Omental fat pad (tissue), 4 donors: ENCODE measurements around the gene CHST1. TPM values are rescaled to one million over a fixed set of nuclear protein-coding genes. Genes with fewer than 3 reads are reported as not detected.

Experiments
- ATAC-seq: fragments of 150-250 bp; one replicate; pipeline ENCODE4 v1.9.1; 2016; ENCODE audit warnings: mild to moderate bottlenecking, moderate library complexity; ENCODE audit not compliant: low FRiP score
- DNase-seq: peaks from one replicate; pipeline ENCODE4 v3.0.0-alpha.2; 2019; ENCODE audit warnings: low spot score
- CTCF ChIP-seq, 3 donors: fragments of 450-650 bp; IDR thresholded peaks; one replicate each; pipeline ENCODE4 v1.5.1; 2016 to 2017; ENCODE audit warnings: antibody characterized with exemption in 3 of 3, mild to moderate bottlenecking in 3 of 3, moderate library complexity in 2 of 3
- total RNA-seq, 4 donors: library from RNA; depleted of rRNA; stranded (reverse); fragments of >200 nt; gene quantifications; one replicate each; pipeline ENCODE4 v1.1.0, GENCODE V29; 2016

The CHST1 gene
- total RNA-seq, 4 donors from 2014 or later, result 0.37 to 8.4 (median 2.7) TPM

DNA sequence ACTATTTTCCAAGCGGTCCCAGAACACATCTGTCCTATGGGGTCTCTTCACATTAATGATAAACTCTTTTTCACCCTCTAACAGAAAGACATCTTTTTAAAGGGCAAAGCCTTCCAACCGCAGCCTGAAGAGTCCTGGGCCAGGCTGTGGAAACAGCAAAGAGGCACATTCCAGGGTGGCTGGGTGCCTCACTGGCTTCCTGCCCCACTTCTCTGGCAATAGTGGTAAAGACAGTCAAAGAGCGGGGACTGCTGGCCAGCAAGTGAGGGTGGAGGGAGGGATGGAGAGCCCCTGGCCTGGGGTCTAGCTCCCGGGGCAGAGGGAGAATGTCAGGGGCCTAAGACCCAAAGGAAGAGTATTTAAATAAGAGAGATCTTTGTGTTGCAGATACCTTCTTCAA is 10.2 kb upstream of the CHST1 start:
- no peak for ATAC-seq
- DNase-seq, result no peak
- TF ChIP-seq CTCF (IDR thresholded peaks at IDR 0.05), result no peak

GRCh38 chr11:45674481-45675190 is 9.2 kb upstream of the CHST1 start:
- ATAC-seq (no peak), DNase-seq (no peak)
- no peak for TF ChIP-seq CTCF (IDR thresholded peaks at IDR 0.05)

DNA sequence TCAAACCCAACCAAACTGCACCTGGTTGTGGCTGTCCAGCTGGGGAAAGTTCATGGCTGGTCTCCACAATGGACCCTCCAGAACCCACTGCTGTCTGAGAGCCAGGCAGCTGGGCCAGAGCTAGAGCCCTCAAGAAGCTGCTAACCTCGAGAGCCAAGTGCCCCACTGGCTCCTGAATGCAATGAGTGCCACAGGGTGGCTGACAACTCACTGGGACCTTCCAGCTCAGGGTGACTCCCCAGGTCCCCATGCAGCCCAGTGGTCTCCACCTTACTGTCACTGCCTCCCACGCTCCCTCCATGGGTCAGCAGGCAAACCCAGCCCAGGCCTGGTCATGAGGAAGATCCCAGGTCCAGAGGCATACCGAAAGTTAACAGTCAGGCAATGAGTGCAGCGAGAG is 8.0 kb upstream of the CHST1 start:
- no peak for DNase-seq
- ATAC-seq, result no peak
- TF ChIP-seq CTCF (IDR thresholded peaks at IDR 0.05), result no peak

DNA sequence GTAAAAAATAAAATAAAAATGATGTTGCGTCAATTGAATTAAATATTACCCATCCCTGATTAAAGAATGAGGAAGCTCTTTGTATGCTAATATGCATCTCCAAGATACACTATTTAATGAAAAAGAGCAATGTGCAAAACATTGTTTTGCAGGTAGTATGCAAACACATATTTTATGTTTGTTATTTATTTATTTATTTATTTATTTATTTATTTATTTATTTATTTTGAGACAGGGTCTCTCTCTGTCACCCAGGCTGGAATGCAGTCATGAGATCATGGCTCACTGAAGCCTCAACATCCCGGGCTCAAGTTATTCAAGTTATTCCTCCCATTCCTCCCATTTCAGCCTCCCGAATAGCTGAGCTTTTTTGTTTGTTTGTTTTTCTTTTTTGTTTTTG is 7.2 kb upstream of the CHST1 start:
- TF ChIP-seq CTCF (IDR thresholded peaks at IDR 0.05), result no peak
- no peak for DNase-seq
- ATAC-seq, result no peak

DNA sequence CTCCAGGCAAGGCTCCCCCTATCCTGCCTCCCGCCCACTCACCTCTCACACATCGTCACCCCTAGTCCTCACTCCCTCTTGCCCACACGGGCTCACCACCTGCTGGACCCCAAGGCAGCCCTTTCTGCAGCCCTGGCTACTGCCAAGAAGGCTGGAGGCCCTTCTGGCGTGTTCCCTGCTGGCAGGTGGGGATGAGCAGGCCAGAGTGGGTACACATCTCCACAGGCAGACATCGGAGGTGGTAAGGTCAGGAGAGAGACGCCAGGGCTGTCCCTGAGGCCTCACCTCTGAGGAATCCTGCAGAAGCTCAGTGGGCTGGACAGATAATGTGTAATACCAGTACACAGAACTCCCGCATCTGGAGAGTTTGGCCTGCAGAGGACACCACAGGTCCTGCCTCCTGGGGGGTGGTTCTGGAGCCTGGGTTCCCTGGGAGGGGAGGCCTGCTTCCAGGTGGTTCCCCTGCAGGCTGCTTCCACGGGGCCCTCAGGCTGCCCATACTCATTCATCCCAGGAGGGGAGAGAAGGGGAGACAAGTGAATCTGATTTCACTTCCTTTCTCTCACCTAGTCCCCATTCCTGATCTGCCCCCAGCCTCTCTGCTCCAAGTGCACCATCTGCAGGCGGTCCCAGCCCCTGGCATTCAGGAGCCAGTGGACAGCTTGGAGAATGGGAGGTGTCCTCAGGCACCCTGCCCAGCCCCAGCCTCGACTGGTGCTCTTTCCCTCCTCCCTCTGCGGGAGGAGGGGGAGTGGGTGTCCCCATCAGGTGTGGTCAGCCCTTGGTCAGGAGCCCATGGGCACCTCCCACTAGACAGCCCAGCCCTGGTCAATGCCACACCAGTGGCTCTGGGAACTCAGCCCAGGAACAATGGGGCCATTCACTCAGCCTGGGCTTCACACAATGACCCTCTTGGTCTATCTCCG is 6.1 kb upstream of the CHST1 start:
- DNase-seq (no peak), ATAC-seq (no peak)
- no peak for TF ChIP-seq CTCF (IDR thresholded peaks at IDR 0.05)

DNA sequence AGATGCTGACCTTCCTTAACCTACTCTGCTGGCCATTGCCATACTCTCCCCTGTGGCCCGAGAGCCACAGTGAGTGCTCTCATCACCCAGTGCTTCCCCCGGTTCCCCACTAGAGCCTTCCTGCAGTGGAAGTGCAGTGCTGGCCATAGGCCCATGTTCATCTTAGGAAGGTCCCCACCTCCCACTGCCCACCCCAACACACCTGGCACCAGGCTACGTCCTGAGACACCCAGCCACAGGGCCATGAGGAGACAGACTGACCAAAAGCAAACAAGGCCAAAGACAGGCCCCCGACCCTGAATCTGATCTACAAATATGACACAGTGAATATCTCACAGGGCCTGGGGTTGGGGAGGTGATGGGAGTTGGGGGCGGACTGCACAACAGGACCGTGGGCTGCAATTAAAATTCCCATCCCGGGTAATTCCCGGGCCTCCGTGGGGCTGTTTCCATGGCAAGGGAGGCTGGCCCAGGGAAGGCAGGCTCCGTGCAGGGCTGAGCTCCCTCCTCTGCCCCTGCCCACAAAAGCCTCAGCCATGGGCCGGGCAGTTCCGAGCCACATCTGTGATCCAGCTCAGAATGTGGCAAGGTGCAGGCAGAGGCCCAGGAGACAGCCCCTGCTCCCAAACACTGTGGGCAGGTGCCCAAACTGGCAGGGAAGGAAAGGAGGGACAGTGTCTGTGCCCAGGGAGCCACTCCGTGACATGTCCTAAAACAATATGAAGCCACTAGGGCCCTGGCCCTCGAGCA is 5.1 kb upstream of the CHST1 start:
- no peak for TF ChIP-seq CTCF (IDR thresholded peaks at IDR 0.05)
- ATAC-seq, result no peak
- no peak for DNase-seq
